SW480 (cell line): Measurements from ENCODE around the gene CUL4A.
A peak's percentile ranks its signal among the peaks of the same experiment; 100 is the strongest.
"Not testable (repeated sequence)": the region's sequence is repeated elsewhere in the genome, so short reads cannot be mapped to it uniquely, and the experiment has no call there.

Source experiments
- DNase-seq: peaks from one replicate; pipeline ENCODE4 v3.0.0-alpha.2; 2016; ENCODE audit warnings: low spot score

The CUL4A gene

DNA sequence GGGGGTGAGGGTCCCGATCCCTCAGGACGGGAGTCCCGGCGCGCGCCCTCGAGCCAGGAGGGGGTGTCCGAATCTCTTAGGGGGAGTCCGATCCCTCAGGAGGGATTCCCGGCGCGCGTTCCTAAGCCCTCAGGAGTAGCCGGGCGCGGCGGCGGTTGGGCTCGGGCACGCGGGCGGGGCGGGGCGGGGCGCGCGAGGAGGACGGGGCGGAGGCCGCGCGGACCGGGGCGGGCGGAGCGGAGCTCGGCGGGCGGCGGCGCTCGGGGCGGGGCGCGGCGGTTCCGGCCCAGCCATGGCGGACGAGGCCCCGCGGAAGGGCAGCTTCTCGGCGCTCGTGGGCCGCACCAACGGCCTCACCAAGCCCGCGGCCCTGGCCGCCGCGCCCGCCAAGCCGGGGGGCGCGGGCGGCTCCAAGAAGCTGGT, at the start of gene CUL4A:
Gene CUL4A, plus strand, starts transcription at position 278 of the 423 bp plus-strand sequence. Its CDS starts 15 bp downstream, at position 293.
- peak; percentile 77 for DNase-seq

DNA sequence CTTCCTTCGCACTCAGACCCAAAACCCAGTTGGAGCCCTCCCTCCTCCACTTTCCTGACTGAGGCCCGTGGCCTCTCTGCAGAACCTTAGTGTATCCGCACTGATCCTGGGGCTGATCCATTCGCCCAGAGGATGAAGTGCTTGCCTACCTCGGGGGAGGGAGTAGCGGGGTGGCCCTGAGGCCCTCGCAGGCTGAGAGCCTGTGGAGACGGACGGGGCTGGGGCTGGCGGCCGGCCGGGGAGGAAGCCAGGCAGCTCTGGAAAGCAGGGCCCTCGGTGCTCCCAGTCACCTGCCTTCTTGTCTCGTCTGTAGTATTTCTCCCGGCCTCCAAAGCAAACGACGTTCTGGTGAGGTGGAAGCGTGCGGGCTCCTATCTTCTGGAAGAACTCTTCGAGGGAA, 49.7 kb upstream of the CUL4A start:
- no peak for DNase-seq

DNA sequence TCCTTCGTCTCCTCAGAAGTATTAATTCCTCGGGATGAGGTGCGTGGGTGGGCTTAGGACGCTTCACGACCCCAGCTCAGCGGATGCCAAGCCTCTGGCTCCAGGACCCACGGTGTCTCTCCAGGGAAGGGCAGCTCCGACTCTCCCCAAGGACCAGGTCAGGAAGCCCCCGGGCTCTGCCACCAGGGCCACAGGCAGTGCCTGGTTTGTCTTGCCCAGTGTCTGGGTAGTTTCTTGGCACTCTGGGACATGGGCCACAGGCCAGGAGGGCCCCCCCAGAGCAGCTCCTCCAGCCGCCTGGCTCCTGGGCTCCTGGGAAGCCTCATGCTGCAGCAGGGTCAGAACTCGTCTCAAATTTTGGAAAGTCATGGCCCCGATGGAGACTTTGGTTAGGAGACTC, 48.4 kb upstream of the CUL4A start:
- no peak for DNase-seq

DNA sequence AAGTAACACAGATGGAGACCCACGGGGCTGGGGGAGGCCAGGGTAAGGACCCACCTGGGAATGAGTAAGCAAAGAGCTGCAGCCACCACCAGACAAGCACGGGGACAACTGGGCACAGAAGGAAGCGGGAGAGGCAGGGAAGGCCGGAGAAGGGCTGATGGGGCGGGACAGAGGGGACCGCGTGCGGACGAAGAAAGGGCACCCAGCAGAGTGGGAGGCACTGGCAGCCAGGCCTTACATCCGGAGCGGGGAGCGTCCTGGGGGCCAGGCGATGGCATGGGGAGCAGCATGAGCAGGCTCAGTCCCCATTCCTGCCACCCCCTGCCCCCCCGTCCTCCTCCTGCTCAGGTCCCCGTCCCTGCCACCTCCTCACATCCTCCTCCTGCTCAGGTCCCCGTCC, 48.0 kb upstream of the CUL4A start:
- no peak for DNase-seq

DNA sequence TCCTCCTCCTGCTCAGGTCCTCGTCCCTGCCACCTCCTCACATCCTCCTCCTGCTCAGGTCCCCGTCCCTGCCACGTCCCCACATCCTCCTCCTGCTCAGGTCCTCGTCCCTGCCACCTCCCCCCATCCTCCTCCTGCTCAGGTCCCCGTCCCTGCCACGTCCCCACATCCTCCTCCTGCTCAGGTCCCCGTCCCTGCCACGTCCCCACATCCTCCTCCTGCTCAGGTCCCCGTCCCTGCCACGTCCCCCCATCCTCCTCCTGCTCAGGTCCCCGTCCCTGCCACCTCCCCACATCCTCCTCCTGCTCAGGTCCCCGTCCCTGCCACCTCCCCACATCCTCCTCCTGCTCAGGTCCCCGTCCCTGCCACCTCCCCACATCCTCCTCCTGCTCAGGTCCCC, 47.4 kb upstream of the CUL4A start:
- DNase-seq, result not testable (repeated sequence)

DNA sequence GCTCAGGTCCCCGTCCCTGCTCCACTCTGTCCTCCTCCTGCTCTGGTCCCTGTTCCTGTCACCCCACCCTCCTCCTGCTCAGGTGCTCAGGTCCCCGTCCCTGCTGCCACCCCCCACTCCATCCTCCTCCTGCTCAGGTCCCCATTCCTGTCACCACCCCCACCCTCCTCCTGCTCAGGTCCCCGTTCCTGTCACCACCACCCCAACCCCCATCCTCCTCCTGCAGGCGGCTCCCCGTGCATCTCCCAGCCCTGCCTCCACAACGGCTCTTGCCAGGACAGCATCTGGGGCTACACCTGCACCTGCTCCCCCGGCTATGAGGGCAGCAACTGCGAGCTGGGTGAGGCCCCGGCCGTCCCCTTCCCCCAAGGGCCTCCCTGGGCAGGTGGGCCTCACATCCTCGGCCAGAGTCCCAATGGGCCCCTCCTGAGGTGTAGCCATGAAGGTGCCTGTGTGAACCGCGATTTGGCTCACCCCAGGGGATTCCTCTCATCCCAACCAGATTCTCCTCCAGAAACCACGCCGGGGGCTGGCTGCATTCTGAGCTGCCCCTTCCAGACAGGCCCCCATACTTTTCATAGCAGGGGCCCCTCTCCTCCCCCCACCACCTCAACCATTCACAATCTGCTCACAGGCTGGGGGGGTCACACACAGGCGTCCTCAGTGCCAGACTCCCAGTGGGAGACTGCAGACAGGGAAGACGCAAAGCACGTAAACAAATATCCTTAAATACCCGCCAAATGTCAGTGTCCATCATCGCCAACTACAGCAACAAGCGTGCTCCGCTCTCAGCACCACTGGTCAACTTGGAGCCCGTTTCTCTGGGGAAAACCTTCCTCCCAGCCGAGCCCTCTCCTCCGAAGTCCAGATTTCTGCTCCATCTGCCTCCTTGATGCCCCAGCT, 46.4 kb upstream of the CUL4A start:
- DNase-seq, result no peak

DNA sequence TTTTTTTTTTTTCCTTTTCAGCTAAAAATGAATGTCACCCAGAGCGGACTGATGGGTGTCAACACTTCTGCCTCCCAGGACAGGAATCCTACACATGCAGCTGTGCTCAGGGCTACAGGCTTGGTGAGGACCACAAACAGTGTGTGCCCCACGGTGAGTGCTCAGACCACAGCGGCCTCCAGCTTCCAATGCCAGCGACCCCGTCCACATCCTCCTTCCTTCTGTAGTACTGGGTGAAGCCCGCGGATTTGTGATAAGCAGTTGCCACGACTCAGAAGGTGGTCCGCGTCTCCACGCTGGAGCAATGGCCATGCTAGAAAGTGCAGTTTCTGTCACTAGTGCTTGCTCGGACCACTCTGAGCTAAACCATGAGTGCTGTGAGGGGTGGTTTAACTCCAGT, 44.9 kb upstream of the CUL4A start:
- DNase-seq, result no peak

DNA sequence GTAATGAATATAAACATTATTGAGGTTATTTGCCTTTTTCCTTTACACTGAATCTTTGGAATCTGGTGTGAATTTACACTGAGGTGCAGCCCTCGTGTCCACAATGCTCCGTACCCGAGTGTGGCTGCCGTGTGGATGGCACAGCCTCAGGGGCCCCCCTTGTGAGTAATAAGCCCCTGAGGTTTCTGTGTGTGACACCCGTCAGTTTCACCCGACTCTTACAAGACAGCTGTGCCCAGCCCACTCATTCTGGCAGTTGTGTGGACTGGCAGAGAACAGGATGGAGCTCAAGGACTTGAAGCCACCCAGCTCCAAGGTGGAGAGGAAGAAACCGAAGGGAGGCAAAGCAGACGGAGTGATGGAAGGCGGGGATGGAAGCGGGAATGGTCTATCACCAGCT, 43.1 kb upstream of the CUL4A start:
- DNase-seq, result no peak

DNA sequence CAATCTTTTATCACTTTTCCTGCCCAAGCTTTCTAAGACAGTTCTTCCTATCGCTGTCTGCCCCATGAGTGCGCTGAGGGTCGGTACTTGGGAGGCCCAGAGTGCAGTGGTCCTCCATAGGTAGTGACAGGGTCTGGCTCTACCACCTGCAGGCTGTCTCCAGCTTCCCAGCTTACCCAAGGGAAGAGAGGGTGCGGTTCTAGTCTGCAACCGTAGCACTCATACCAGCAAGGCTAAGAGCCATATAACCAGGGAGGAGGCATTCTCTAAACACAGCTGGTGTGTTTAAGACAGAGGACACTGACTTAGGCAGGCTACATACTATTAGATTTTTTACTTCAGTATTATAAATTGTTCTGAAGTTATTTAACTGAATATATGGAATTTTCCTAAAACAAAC, 42.7 kb upstream of the CUL4A start:
- no peak for DNase-seq

DNA sequence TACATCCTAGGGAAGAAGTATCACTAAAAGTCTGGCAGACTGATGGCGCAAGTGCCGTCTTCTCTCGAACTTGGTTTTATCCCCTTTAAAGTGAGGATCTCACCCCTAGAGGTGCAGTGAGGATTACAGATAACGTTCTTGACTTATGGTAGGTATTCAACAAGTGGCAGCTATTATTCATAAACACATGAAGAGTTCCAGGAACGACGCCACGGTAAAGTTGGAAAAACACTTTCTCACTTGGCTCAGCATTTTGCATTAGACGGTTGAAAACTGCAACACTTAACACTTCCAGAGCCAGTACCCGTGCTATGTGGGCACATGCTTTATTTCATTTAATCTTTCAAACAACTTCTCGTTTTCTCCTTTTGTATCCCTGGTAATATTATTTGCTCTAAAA, 42.3 kb upstream of the CUL4A start:
- no peak for DNase-seq

DNA sequence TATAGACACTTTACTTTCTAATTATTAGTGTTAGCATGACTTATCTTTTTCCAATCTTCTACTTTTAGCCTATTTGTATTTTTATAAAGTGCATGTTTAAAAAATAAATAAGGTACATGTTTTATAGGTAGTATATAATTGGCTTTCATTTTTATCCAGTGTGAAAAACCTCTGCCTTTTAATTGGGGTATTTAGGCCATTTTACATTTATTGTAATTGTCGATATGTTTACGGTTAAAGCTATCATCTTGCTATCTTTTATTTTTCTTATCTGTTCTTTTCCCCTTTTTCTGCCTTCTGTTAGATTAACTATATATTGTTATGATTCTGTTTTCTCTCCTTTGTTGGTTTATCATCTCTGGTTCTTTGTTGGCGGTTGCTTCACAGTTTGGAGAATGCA, 41.8 kb upstream of the CUL4A start:
- no peak for DNase-seq

DNA sequence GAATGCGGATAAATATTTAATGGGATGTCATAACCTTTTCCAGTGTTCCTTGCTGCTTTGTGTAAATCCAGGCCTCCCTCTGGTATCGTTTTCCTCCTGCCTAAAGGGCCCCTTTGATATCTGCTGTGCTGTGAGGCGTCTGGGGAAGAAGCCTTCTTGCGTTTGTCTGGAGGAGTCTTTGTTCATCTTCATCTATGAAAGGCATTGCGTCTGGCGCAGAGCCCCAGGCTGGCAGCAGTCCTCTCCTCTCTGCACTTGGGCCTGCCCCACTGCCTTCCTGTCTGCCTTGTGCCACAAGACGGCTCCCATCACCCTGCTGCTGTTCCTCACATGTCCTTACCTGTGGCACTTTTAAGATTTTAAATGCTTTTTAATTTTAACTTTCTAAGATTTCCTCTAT, 41.2 kb upstream of the CUL4A start:
- DNase-seq, result no peak

DNA sequence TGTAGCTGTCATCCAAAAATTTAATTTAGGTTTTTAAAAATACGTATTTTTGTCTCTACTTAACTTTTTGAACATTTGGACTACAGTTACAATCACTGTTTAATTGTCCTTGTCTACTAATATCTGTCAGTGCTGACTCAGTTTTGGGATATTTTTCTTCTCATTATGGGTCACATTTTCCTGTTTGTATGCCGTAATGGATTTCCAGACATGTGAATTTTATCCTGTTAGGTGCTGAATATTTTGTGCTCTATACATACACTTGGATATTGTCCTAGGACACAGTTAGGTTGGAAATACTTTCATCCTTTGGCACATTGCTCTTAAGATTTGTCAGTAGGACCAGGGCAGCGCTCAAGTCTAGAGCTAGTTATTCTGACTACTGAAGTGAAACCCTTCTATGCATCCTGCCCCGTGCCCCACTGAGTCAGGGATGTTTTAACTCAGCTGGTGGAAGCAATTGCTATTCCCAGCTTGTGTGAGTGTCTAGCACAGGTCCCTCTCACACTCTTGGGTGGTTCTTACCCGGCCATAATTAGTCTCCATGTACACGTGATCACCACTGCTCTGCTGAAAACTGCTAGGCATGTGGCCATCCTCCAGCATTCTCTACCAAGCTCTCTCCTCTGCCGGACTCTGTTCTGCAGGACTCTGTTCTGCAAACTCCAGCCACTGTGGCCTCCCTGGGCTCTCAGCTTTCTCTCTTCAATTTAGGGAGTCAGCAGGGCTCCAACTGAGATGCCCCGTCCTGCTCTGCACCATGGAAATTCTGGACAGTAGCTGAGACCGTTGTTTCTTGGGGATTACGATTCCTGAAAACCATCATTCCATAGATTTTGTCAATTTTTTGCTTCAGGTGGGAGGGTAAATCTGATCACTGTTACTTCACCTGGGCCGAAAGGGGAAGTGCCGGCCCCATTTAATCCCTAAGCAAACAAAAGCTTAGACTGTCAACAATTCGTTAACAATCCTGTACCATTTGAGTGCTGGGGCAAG, 39.8 kb upstream of the CUL4A start:
- DNase-seq, result no peak

DNA sequence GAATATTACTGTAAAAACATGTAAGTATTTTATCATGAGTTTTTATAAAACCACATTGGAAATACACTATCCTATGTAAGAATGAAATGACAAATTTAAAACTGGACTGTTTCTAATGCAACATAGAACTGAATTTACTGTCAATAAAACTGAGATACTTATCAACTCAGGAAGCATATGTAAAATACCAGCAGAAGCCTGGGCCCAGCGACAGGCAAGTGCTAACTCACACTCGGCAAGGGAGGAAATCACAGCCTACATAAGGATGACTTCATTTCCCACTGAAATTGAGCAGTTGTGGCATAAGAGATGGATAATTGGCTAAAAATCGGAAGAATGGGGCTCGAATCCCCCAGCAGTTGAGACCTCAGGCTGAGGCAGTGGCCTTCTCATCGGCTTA, 38.9 kb upstream of the CUL4A start:
- DNase-seq, result no peak

DNA sequence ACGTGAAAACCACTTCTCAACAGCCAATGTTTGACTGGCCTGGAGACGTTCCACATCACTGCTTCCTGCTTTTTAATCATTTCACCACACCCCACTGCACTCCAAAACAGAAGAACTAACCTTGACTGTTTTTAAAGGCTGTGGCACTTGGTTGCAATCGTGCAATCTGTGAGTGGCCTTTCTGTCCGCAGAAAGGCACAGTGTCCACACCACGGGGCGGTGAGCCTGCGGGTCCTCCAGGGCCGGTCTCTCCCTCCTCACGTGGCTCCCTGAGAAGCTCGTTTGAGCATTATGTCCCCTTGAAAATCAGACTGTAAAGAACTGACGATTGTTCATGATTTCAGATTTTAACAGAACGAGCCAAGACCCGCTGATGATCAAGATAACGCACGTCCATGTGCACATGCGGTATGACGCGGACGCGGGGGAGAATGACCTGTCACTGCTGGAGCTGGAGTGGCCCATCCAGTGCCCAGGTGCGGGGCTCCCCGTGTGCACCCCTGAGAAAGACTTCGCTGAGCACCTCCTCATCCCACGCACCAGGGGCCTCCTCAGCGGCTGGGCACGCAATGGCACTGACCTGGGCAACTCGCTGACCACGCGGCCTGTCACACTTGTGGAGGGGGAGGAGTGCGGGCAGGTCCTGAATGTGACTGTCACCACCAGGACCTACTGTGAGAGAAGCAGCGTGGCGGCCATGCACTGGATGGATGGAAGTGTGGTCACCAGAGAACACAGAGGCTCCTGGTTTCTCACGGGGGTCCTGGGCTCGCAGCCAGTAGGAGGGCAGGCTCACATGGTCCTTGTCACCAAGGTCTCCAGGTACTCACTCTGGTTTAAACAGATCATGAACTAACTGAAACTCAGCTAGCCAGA, 37.9 kb upstream of the CUL4A start:
- DNase-seq, result no peak

DNA sequence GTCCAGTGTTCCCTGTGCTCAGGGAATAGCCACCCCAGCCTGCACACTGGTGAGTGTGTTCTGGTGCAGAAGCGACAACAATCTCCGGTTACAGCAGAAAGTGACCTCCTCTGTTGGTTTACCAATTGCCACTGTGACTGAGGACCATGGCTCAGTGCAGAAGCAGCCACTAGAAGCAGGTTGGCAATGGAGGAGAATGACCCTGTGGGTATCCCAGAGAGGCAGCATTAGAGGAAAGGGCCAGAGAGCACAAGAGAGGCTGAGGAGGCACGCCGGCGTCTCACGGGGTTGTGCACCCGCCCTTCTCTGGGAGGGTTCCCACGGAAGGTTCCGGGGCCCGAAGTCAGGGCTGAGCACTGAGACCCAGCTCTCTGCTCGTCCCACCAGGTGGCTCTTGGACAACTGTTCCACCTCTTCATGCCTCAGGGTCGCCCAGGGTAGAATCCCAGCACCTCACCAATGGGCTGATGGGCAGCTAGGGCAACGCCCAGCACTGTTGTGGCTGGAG, 36.9 kb upstream of the CUL4A start:
- no peak for DNase-seq

DNA sequence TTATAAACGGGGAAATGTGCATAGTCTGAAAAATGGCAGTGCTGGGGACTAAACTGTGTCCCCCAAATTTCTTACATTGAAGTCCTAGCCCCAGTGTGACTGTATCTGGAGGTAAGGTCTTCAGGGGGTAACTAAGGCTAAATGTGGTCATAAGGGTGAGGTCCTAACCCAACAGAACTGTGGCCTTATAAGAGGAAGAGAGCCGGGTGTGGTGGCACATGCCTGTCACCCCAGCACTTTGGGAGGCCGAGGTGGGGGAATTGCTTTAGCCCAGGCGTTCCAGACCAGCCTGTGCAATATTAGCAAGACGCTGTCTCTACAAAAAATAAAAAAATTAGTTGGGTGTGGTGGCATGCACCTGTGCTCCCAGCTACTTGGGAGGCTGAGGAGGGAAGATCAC, 33.1 kb upstream of the CUL4A start:
- DNase-seq, result no peak

DNA sequence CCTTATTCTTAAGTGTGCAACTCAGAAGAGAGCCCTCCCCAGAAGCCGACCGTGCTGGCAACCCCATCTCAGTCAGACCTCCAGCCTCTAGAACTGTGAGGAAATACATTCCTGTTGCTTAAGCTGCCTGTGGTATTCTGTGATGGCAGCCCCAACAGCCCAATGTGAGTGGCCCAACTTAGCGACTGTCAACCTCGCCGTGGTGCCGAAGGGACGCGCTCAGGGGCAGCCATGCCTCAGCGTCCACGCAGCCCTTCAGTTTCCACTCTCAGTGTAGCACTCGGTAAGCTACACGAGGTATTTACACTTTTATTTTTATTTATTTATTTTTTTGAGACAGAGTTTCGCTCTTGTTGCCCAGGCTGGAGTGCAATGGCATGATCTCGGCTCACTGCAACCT, 32.6 kb upstream of the CUL4A start:
- no peak for DNase-seq

DNA sequence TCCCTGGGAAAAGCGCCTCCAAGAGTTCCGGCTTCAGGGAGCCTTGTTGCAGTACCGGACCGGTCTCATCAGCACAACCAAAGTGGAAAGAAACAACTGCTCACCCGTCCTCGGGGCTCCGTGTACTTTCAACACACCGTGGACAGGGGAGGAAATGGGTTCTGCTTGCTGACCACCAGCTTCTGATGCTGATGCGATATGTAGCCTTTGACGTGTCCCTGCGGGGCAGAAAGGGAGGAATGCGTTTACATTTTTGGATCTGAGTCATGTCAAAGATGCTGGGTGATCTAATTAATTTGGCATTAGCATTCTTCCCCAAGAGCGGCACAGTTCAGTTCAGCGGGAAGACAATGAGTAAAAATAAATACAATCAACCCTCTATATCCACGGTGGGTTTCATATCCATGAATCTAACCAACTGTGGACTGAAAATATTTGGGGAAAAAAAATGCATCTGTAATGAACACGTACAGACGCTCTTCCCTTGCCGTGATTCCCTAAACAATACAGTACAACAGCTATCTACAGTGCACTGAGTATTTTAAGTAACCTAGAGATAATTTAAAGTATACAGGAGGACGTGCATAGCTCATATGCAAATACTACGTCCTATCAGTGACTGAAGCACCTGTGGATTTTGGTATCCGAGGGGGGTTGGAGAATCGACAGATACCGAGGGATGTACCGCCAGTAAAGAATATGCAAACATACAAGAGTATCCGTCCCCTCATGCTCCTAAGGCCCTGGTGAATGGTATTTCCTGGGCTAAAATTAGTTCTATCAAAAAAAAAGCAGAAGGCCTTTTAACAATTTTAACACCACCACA, 31.1 kb upstream of the CUL4A start:
- no peak for DNase-seq

DNA sequence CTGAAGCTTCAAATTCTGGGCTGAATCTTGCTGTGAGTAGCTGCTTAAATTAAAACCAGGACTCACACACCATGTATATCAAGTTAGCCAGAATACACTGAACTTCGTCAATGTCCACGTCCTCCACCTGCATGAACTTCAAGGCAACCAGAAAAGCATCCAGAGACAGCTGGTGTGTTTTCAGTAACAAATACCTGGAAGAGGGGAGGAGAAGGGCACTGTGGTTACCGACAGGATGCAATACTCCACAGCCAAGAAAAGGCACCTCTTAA, 30.6 kb upstream of the CUL4A start:
- DNase-seq, result no peak
